Ovary (tissue), 9 donors: ENCODE measurements around the gene CYP19A1. TPM values are rescaled to one million over a fixed set of nuclear protein-coding genes. Genes with fewer than 3 reads are reported as not detected.

Source experiments
- DNase-seq, 5 donors: peaks; one replicate each; pipeline ENCODE4 v3.0.0-alpha.2; 2019 to 2020
- H3K27ac ChIP-seq, 2 donors: fragments of 200-600 bp; one replicate each; pipeline versions ENCODE4 v1.5.1 to v1.8.0; 2019 to 2022
- H3K27me3 ChIP-seq: fragments of 200-600 bp; one replicate; pipeline ENCODE4 v1.8.0; 2022
- H3K36me3 ChIP-seq: fragments of 200-600 bp; sonication (generic); one replicate; pipeline ENCODE4 v1.5.1; 2019
- H3K4me1 ChIP-seq: one replicate; pipeline ENCODE4 v1.8.1; 2013; ENCODE audit warnings: mild to moderate bottlenecking, moderate library complexity; ENCODE audit not compliant: insufficient read depth
- H3K4me3 ChIP-seq: fragments of 200-600 bp; sonication (generic); one replicate; pipeline ENCODE4 v1.5.1; 2017
- H3K9me3 ChIP-seq, 2 donors: fragments of 200-600 bp in 1 of 2; sonication (generic) in 1 of 2; one replicate each; pipeline versions ENCODE4 v1.5.1 to v1.8.1; 2013 to 2019; ENCODE audit warnings: mild to moderate bottlenecking in 1 of 2, moderate library complexity in 1 of 2
- EP300 ChIP-seq: sonication (generic); formaldehyde crosslinking; IDR thresholded peaks from one replicate; pipeline ENCODE4 v1.6.1; 2017; ENCODE audit warnings: antibody characterized with exemption
- POLR2A ChIP-seq: fragments of 450-650 bp; IDR thresholded peaks from one replicate; pipeline ENCODE4 v1.6.1; 2017; ENCODE audit warnings: antibody characterized with exemption, mild to moderate bottlenecking, moderate library complexity
- WGBS, 3 donors: extraction: QIAGEN DNeasy Blood & Tissue Kit in 1 of 3; methylation state at CpG; one replicate each; pipeline versions ENCODE4 v1.1.5 to v1.1.7; 2013 to 2017; 5-methylcytosine and 5-hydroxymethylcytosine counted together
- intact Hi-C, 4 donors: fragments of 100-400 bp; cut with DNase I; formaldehyde crosslinking; loops; one replicate each; pipeline versions ENCODE4 v1.11.0 to v1.15.1; 2022 to 2023
- polyA plus RNA-seq, 2 donors: library from polyadenylated mRNA; stranded (reverse); fragments of 200-250 nt in 1 of 2; fragments of 350-450 nt in 1 of 2; fragmentation: Illumina TruSeq in 1 of 2; extraction: RNeasy Lipid Tissue Mini Kit (QIAGEN cat#74804) in 1 of 2; gene quantifications; one replicate each; pipeline ENCODE4 v1.2.3, GENCODE V29; 2013 to 2014
- total RNA-seq, 7 donors: library from RNA; depleted of rRNA in 2 of 7; stranded (reverse); fragments of >200 nt in 2 of 7; fragmentation: NEBNext Ultra II Directional in 3 of 7; extraction: Animal tissue kit (Norgen Biotek cat#: 25700) in 3 of 7; gene quantifications; one replicate each; pipeline versions ENCODE4 v1.1.0 to v1.2.4, GENCODE V29; 2016 to 2023
- TF ChIP-seq, protein P1 (sequence below), 3 donors: fragments of 450-650 bp in 2 of 3; fragments of 200-600 bp in 1 of 3; IDR thresholded peaks; one replicate each; pipeline versions ENCODE4 v1.5.1 to v1.8.0; 2016 to 2022; ENCODE audit warnings: antibody characterized with exemption in 3 of 3, mild to moderate bottlenecking in 1 of 3
- donor health status: DM: no; HTN: no; CAD: no; lungs with moderate emphysema.
- donor health status: DM: no; HTN: no; CAD: no.
- donor health status: Bipolar disorder and iron deficiency.
- donor health status: DM: yes; HTN: yes; CAD: no.
- donor health status: DM: no; HTN: no; CAD: no.
- donor health status: DM: yes; HTN: yes; CAD: no.

The CYP19A1 gene
- total and polyA plus RNA-seq, 9 donors: 0.81 to 1,570 (median 1.4) TPM

DNA sequence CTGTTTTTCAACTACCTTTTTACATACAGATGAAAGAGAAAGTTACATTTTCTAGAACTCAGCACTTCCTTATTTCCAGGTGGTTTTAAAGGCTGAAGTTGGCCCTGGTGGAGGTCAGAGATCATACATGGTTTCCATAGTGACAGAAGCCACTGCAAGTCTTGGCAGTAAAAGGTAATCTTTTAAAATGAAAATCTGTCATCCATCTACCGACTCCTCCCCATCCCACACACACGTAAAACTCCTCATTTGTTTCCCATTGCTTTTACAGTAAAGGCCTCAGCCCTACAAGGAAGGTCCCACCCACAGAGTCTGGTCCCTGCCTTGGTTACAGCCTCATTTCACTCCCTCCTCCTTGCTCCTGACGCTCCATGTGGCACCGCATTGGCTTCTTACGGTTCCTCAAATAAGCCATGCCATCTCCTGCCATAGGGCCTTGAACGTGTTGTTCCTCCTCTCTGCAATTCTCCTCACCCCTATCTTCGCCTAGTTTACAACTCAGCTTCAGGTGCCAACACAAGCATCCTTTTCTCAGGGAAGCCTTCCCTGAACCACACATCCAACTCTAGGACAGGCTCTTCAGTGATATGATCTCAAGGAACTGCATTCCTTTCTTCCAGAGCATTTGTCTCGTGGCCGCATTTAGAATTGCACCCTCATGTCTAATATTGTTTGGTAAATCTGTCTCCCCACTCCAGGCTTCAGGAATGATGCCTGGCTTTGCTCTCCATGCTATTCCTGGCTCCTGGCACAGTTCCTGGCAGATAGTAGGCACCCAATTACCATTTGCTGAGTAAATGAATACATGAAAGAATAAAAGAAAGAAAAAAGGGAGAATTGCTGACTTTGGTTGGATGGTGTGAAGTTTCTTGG is 2.6 kb downstream of the CYP19A1 start:
- no peak for DNase-seq
- WGBS, 3 donors: 71 to 83% (median 73%) methylated on average over 9 of the region's 9 CpGs
- H3K36me3 ChIP-seq: no peaks in the 10 kb centered on the region
- TF ChIP-seq POLR2A (no peak), EP300 (no peak)
- TF ChIP-seq, protein P1, sequence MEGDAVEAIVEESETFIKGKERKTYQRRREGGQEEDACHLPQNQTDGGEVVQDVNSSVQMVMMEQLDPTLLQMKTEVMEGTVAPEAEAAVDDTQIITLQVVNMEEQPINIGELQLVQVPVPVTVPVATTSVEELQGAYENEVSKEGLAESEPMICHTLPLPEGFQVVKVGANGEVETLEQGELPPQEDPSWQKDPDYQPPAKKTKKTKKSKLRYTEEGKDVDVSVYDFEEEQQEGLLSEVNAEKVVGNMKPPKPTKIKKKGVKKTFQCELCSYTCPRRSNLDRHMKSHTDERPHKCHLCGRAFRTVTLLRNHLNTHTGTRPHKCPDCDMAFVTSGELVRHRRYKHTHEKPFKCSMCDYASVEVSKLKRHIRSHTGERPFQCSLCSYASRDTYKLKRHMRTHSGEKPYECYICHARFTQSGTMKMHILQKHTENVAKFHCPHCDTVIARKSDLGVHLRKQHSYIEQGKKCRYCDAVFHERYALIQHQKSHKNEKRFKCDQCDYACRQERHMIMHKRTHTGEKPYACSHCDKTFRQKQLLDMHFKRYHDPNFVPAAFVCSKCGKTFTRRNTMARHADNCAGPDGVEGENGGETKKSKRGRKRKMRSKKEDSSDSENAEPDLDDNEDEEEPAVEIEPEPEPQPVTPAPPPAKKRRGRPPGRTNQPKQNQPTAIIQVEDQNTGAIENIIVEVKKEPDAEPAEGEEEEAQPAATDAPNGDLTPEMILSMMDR (IDR thresholded peaks at IDR 0.05): no peak
- H3K4me3 ChIP-seq: no peak overlapping the region
- no peaks in the 10 kb centered on the region for H3K27me3 ChIP-seq
- no peaks in the 10 kb centered on the region for H3K4me1 ChIP-seq
- H3K9me3 ChIP-seq: no peaks in the 10 kb centered on the region
- intact Hi-C loops: no loop called here
- H3K27ac ChIP-seq: no peak overlapping the region

DNA sequence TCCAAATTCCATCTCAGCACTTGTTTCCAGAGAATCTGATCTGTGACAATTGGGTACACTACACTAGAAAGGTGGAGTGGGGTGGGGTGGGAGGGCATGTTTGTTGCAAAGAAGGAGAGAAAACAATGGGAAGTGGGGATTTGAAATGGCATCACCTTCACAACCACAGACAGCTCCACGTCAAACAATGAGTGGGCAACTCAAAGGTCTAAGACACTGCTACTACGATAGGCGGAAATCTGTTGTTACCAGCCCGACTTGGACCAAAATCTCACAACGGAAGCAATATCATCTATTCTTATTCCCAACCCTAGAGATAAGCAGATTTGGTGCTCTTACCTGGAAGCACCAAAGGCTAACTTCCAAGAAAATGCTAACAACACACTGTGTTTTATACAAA is 3.3 kb downstream of the CYP19A1 start:
- no peak for TF ChIP-seq POLR2A
- TF ChIP-seq, protein P1 (IDR thresholded peaks at IDR 0.05): no peak
- TF ChIP-seq EP300: no peak

DNA sequence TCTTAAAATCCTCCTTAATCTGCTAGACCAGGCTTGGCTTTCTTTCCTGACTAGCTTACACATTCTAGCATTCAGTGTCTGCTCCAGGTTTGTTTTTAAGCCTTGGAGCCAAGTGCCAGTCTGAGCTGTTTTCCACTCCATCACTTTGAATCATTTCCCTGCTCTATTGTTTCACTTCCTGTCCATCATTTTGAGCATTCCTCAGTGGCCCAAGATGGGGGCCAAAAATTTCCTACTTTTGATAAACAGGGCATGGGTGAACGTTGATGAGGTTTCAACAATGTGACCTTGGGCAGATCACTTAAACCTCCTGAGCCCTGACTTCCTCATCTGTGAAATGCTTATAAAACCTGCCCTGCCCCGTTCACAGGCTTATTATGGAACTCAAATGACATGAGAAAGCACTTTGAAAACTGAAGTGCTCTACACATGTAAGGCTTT is 4.4 kb downstream of the CYP19A1 start:
- intact Hi-C loops: no loop called here
- Histone ChIP-seq H3K27me3 (no peaks in the 10 kb centered on the region), H3K36me3 (no peaks in the 10 kb centered on the region), H3K4me1 (no peaks in the 10 kb centered on the region), H3K27ac (no peak overlapping the region), H3K9me3 (no peaks in the 10 kb centered on the region), H3K4me3 (no peak overlapping the region)
- TF ChIP-seq EP300 (no peak), POLR2A (no peak)
- TF ChIP-seq, protein P1 (IDR thresholded peaks at IDR 0.05): no peak
- DNase-seq: no peak
- 23 to 48% (median 30%) methylated on average over 2 of the region's 2 CpGs for WGBS, 3 donors

More for the DNA sequence above, 3.3 kb downstream of the CYP19A1 start:
- no peaks in the 10 kb centered on the region for H3K36me3 ChIP-seq
- no peak overlapping the region for H3K27ac ChIP-seq
- H3K4me3 ChIP-seq: no peak overlapping the region
- intact Hi-C loops: no loop called here
- no peaks in the 10 kb centered on the region for H3K9me3 ChIP-seq
- DNase-seq: no peak
- H3K27me3 ChIP-seq: no peaks in the 10 kb centered on the region
- H3K4me1 ChIP-seq: no peaks in the 10 kb centered on the region
- 88 to 99% (median 96%) methylated on average over 5 of the region's 5 CpGs for WGBS, 3 donors

DNA sequence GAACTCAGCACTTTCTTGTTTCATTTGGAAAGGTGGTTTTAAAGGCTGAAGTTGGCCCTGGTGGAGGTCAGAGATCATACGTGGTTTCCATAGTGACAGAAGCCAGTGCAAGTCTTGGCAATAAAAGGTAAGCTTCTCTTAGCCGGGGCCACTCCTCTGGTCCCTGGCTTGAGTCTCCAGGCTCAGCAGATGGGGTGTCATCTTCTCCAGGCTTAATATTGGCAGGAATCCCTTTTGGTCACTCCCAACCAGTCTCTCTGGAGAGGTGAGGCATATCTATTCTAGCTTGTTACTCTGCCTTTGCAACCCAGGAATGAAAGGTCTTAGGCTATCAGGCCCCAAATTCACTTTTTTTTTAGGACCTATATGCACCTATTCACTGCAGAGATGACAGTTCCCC is 4.8 kb downstream of the CYP19A1 start:
- Histone ChIP-seq H3K27me3 (no peaks in the 10 kb centered on the region), H3K27ac (no peak overlapping the region), H3K4me1 (no peaks in the 10 kb centered on the region), H3K9me3 (no peaks in the 10 kb centered on the region), H3K4me3 (no peak overlapping the region), H3K36me3 (no peaks in the 10 kb centered on the region)
- WGBS, 3 donors: 82 to 88% (median 86%) methylated on average over 2 of the region's 2 CpGs
- intact Hi-C loops: no loop called here
- no peak for DNase-seq
- no peak for TF ChIP-seq POLR2A
- TF ChIP-seq, protein P1 (IDR thresholded peaks at IDR 0.05): no peak
- no peak for TF ChIP-seq EP300
